Right atrium auricular region (tissue), 2 donors: Measurements from ENCODE around the gene TARS3. TPM values are rescaled to one million over a fixed set of nuclear protein-coding genes. Genes with fewer than 3 reads are reported as not detected.

ENCODE experiments used
- DNase-seq: peaks from one replicate; pipeline ENCODE4 v3.0.0-alpha.2; 2019; ENCODE audit warnings: low spot score
- H3K27ac ChIP-seq, 2 donors: fragments of 200-600 bp; sonication (generic); 1 replicate in 1 of 2; 2 replicates in 1 of 2; pipeline ENCODE4 v1.5.1; 2016 to 2019
- H3K27me3 ChIP-seq, 2 donors: fragments of 200-600 bp; sonication (generic); one replicate each; pipeline versions ENCODE4 v1.5.1 to v1.6.0; 2017 to 2019
- H3K36me3 ChIP-seq: fragments of 200-600 bp; sonication (generic); one replicate; pipeline ENCODE4 v1.5.1; 2016
- H3K4me1 ChIP-seq, 2 donors: fragments of 200-600 bp; sonication (generic); one replicate each; pipeline versions ENCODE4 v1.5.1 to v1.6.0; 2017 to 2019
- H3K4me3 ChIP-seq, 2 donors: fragments of 200-600 bp; sonication (generic); 1 replicate in 1 of 2; 2 replicates in 1 of 2; pipeline ENCODE4 v1.5.1; 2017 to 2019; ENCODE audit warnings: mild to moderate bottlenecking in 1 of 2, moderate library complexity in 1 of 2
- H3K9me3 ChIP-seq, 2 donors: fragments of 200-600 bp; sonication (generic); one replicate each; pipeline ENCODE4 v1.5.1; 2019
- CTCF ChIP-seq, 2 donors: fragments of 200-600 bp; sonication (generic); IDR thresholded peaks; one replicate each; pipeline ENCODE4 v1.5.1; 2019; ENCODE audit warnings: antibody characterized with exemption in 2 of 2
- total RNA-seq, 2 donors: library from RNA; depleted of rRNA; stranded (reverse); fragments of >200 nt; gene quantifications; one replicate each; pipeline ENCODE4 v1.1.0, GENCODE V29; 2016

Gene TARS3
- total RNA-seq, 2 donors from 2014 or later: 24.4 to 33.0 TPM

- Histone ChIP-seq H3K9me3 (no peaks in the 10 kb centered on the region), H3K27me3 (no peaks in the 10 kb centered on the region), H3K4me1 (peaks cover 0 to 11% of the 10 kb centered on the region in 2 donors), H3K36me3 (peaks cover 47% of the 10 kb centered on the region), H3K27ac (no peak overlapping the region), H3K4me3 (no peak overlapping the region)
- TF ChIP-seq CTCF (IDR thresholded peaks at IDR 0.05): no peak
- DNase-seq: no peak
These were observed 84.6 kb downstream of the TARS3 start for GRCh38 chr15:101639667-101640066.

- Histone ChIP-seq H3K9me3 (no peaks in the 10 kb centered on the region), H3K4me1 (peaks cover 0 to 11% of the 10 kb centered on the region in 2 donors), H3K36me3 (peaks cover 30% of the 10 kb centered on the region), H3K27me3 (no peaks in the 10 kb centered on the region), H3K27ac (no peak overlapping the region), H3K4me3 (no peak overlapping the region)
- no peak for DNase-seq
- no peak for TF ChIP-seq CTCF (IDR thresholded peaks at IDR 0.05)
These were observed 86.4 kb downstream of the TARS3 start for GRCh38 chr15:101637919-101638318.

GRCh38 chr15:101637516-101637915 lies 86.8 kb downstream of the TARS3 start:
- Histone ChIP-seq H3K27me3 (no peaks in the 10 kb centered on the region), H3K4me1 (peaks cover 0 to 11% of the 10 kb centered on the region in 2 donors), H3K36me3 (peaks cover 26% of the 10 kb centered on the region), H3K4me3 (no peak overlapping the region), H3K27ac (no peak overlapping the region), H3K9me3 (no peaks in the 10 kb centered on the region)
- TF ChIP-seq CTCF (IDR thresholded peaks at IDR 0.05): no peak
- no peak for DNase-seq

GRCh38 chr15:101637038-101637437 lies 87.2 kb downstream of the TARS3 start:
- DNase-seq: no peak

GRCh38 chr15:101635944-101636727 lies 88.1 kb downstream of the TARS3 start:
- DNase-seq: no peak
- Histone ChIP-seq H3K9me3 (no peaks in the 10 kb centered on the region), H3K27me3 (no peaks in the 10 kb centered on the region), H3K4me1 (peaks cover 0 to 7% of the 10 kb centered on the region in 2 donors), H3K4me3 (no peak overlapping the region), H3K36me3 (peaks cover 13% of the 10 kb centered on the region), H3K27ac (no peak overlapping the region)
- no peak for TF ChIP-seq CTCF (IDR thresholded peaks at IDR 0.05)

More at GRCh38 chr15:101637038-101637437, 87.2 kb downstream of the TARS3 start:
- H3K4me3 ChIP-seq: no peak overlapping the region
- no peaks in the 10 kb centered on the region for H3K27me3 ChIP-seq
- H3K27ac ChIP-seq: no peak overlapping the region
- TF ChIP-seq CTCF (IDR thresholded peaks at IDR 0.05): no peak
- H3K9me3 ChIP-seq: no peaks in the 10 kb centered on the region
- H3K4me1 ChIP-seq: peaks cover 0 to 7% of the 10 kb centered on the region in 2 donors
- peaks cover 21% of the 10 kb centered on the region for H3K36me3 ChIP-seq
